Omental fat pad (tissue), 4 donors: ENCODE measurements around the gene MYO10. TPM values are rescaled to one million over a fixed set of nuclear protein-coding genes. Genes with fewer than 3 reads are reported as not detected.

ENCODE experiments used
- ATAC-seq: fragments of 150-250 bp; one replicate; pipeline ENCODE4 v1.9.1; 2016; ENCODE audit warnings: mild to moderate bottlenecking, moderate library complexity; ENCODE audit not compliant: low FRiP score
- DNase-seq: peaks from one replicate; pipeline ENCODE4 v3.0.0-alpha.2; 2019; ENCODE audit warnings: low spot score
- total RNA-seq, 4 donors: library from RNA; depleted of rRNA; stranded (reverse); fragments of >200 nt; gene quantifications; one replicate each; pipeline ENCODE4 v1.1.0, GENCODE V29; 2016
- TF ChIP-seq, protein P1 (sequence below), 3 donors: fragments of 450-650 bp; IDR thresholded peaks; one replicate each; pipeline ENCODE4 v1.5.1; 2016 to 2017; ENCODE audit warnings: antibody characterized with exemption in 3 of 3, mild to moderate bottlenecking in 3 of 3, moderate library complexity in 2 of 3

MYO10 gene
- total RNA-seq, 4 donors from 2014 or later = 12.1 to 35.8 (median 17.7) TPM

DNA sequence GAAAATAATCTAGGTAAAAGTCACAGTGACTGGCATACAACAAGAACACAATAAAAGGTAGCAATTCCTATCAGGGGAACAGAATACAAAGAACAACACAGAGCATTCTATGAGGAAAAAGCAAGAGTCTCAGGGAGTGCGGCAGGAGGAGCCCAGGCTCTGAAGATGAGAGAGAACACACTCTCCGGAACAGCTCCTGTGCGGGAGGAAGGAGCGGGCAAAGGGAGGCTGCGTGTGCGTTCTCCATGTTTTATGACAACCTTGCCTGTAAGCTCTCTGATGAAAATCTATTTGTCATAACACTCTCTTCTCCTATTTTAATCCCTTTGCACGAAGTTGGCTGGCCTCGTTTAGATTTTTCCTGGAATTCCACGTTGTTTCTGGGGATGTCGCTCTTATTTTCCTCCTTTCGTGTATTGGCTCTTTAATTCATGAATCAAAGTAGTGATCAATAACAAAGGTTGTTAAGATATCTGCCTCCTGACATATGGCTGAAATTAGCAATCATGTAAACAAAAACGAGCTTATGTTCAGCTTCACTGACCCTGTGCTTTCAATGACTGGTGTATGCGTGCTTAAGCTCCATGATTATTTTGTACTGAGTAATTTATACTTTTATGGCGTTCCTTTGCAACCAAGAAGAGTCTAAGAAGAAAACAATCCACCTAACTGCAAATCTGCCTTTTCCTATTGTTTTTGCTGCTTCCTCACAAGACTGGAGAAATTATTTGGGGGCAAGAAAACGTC is 109.5 kb downstream of the MYO10 start:
- TF ChIP-seq, protein P1, sequence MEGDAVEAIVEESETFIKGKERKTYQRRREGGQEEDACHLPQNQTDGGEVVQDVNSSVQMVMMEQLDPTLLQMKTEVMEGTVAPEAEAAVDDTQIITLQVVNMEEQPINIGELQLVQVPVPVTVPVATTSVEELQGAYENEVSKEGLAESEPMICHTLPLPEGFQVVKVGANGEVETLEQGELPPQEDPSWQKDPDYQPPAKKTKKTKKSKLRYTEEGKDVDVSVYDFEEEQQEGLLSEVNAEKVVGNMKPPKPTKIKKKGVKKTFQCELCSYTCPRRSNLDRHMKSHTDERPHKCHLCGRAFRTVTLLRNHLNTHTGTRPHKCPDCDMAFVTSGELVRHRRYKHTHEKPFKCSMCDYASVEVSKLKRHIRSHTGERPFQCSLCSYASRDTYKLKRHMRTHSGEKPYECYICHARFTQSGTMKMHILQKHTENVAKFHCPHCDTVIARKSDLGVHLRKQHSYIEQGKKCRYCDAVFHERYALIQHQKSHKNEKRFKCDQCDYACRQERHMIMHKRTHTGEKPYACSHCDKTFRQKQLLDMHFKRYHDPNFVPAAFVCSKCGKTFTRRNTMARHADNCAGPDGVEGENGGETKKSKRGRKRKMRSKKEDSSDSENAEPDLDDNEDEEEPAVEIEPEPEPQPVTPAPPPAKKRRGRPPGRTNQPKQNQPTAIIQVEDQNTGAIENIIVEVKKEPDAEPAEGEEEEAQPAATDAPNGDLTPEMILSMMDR (IDR thresholded peaks at IDR 0.05) = no peak
- ATAC-seq (no peak), DNase-seq (no peak)

DNA sequence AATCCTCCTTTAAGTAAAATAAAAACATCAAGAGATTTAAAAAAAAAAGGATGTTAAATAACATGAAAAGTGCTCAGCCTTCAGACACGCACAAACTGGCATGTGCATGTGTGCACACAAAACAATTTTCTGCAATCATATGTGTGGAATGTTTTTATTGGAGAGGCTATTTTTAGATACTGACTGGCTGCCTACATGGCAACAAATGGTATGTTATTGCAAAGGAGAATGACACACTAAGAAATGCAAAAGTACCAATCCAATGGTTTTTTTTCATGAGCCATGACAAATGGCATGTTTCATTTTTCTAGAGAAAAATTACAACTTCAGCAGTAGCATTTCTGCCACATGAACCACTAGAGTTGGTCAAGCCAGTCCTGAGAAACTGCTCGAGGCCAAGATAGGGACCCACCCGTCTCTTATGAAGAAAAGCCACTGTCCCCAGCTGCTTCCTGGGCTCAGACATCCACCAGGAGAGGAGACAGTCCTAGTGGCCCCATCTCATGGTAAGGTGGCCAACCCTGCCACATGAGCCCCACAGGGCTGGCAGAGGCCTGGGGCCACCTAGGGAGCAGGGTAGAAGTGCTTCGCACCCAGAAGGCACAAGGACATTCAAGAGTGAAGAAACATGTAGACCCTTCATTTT is 116.4 kb downstream of the MYO10 start:
- DNase-seq (no peak), ATAC-seq (no peak)
- TF ChIP-seq, protein P1 (IDR thresholded peaks at IDR 0.05) = no peak

DNA sequence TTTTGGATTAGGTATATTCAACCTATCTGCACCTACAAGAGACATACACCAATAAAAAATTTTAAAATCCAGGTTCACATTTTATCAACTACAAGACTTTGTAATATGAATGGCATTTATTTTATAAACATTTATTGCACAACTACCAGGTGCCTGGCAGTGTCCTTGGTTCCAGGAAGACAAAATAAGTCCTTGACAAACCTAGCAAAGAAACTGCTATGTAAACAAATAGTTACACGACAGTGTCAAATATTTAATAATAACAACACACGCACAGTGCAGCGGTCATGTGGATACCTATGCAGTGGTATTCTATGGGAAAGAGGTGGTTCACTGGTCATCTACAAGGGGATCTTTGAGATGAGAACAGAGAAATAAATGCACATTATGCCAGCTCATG is 120.7 kb downstream of the MYO10 start:
- DNase-seq (no peak), ATAC-seq (no peak)
- TF ChIP-seq, protein P1 (IDR thresholded peaks at IDR 0.05) = no peak

DNA sequence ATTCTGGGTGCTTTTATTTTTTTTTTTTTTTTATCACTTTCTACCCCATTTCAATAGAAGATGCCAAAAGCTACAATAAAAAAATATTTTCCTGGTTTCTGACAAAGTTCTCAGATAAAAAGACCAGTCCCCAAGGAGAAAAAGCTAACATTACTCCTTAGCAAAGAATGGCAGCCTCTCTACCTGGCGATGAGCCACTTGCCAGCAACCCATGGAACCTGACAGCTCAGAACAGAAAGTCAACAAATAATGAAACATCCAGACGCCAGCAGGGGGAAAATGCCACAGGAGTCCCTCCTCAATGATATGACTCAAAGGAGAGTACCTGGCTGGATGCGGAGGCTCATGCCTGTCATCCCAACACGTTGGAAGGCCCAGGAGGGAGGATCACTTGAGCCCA is 123.2 kb downstream of the MYO10 start:
- ATAC-seq = no peak
- TF ChIP-seq, protein P1 (IDR thresholded peaks at IDR 0.05) = no peak
- no peak for DNase-seq

DNA sequence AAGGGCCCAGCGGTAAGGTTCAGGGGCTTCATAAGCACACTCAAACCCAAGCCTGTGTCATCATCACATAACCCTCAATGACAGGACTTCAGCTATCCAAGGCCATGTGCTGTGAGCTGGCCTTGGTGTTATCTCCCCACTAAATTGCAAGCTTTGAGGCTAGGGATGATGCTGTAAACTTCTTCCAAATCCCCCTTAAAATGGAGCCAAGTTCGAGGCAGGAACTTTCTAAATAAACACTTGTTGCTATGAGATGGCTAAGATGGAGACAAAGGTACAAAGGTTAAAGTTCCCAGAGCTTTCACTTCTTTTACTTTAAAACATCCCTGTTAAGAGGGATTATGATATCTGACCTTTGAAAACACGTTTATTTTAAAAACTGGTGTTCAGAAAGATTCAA is 123.6 kb downstream of the MYO10 start:
- ATAC-seq (no peak), DNase-seq (no peak)
- TF ChIP-seq, protein P1 (IDR thresholded peaks at IDR 0.05) = no peak

DNA sequence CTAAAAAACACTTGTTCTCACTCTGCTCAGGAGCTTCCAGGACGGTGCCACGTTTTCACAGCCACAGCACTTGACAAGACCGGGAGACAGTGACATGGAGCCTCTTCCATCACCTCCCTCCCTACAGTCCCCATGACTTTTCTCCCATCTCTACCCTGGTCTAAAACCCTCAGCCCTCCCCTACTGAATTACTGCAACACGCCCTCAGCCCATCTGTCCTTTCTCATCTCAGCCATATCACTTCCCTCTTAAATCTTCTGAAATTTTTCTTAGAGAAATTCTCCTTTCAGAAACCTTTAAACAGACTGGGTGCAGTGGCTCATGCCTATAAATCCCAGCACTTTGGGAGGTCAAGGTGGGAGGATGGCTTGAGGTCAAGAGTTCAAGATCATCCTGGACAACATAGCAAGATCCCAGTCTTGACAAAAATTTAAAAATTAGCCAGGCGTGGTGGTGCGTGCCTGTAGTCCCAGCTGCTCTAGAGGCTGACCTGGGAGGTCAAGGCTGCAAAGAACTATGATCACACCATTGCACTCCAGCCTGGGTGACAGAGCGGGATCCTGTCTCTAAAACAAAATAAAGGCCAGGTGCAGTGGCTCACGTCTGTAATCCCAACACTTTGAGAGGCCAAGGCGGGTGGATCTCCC is 125.8 kb downstream of the MYO10 start:
- TF ChIP-seq, protein P1 (IDR thresholded peaks at IDR 0.05) = no peak
- DNase-seq (no peak), ATAC-seq (no peak)
